B cell (primary cell): ENCODE measurements around the gene DNAH3. TPM values are rescaled to one million over a fixed set of nuclear protein-coding genes. Genes with fewer than 3 reads are reported as not detected.
"Not testable (repeated sequence)": the region's sequence is repeated elsewhere in the genome, so short reads cannot be mapped to it uniquely, and the experiment has no call there.

Source experiments
- ATAC-seq: fragments of 200-7000 bp; cut with Tn5 transposase; one replicate; pipeline ENCODE4 v1.10.0; 2021; ENCODE audit warnings: low read depth, mild to moderate bottlenecking, moderate number of reproducible peaks, moderate library complexity
- CTCF ChIA-PET: fragments of 350-600 bp; sonication (Branson Sonifier 250); formaldehyde crosslinking; loops from one replicate; lab custom pipeline; 2021; ENCODE audit warnings: antibody characterized with exemption, inconsistent platforms; lab: Charles Lee
- POLR2A ChIA-PET: fragments of 350-600 bp; sonication (Branson Sonifier 250); formaldehyde crosslinking; loops from one replicate; lab custom pipeline; 2021; ENCODE audit warnings: antibody characterized with exemption; lab: Charles Lee
- DNase-seq: peaks from one replicate; pipeline ENCODE4 v3.0.0; 2013
- H2AFZ ChIP-seq: 2 replicates; pipeline ENCODE4 v1.6.1; 2012; ENCODE audit warnings: mild to moderate bottlenecking, low read depth, low read length; ENCODE audit not compliant: insufficient read depth, poor library complexity, severe bottlenecking
- H3K27ac ChIP-seq, 2 donors: 1 replicate in 1 of 2; 2 replicates in 1 of 2; pipeline ENCODE4 v1.5.1; 2012 to 2013; ENCODE audit warnings: low read length in 2 of 2, mild to moderate bottlenecking in 2 of 2, moderate library complexity in 1 of 2
- H3K27me3 ChIP-seq, 4 experiments: fragments of 200-600 bp in 1 of 4; sonication (generic) in 1 of 4; replicated peaks in 1 of 4; 1 replicate in 2 of 4; 2 replicates in 2 of 4; pipeline versions ENCODE4 v1.6.1 to v1.7.0; 2013 to 2016; ENCODE audit warnings: low read length in 3 of 4, mild to moderate bottlenecking in 2 of 4, mixed read lengths in 1 of 4, moderate library complexity in 1 of 4; ENCODE audit not compliant: insufficient read depth in 4 of 4, control insufficient read depth in 3 of 4; ENCODE audit errors: control extremely low read depth in 1 of 4
- H3K36me3 ChIP-seq, 2 experiments: replicated peaks in 1 of 2; 1 replicate in 1 of 2; 2 replicates in 1 of 2; pipeline versions ENCODE4 v1.6.1 to v1.7.1; 2013; ENCODE audit warnings: low read length in 1 of 2; ENCODE audit not compliant: insufficient read depth in 2 of 2, control insufficient read depth in 1 of 2; ENCODE audit errors: control extremely low read depth in 1 of 2, extremely low read depth in 1 of 2
- H3K4me1 ChIP-seq, 2 donors: fragments of 200-600 bp in 1 of 2; sonication (generic) in 1 of 2; 1 replicate in 1 of 2; 2 replicates in 1 of 2; pipeline versions ENCODE4 v1.5.1 to v1.6.1; 2013 to 2017; ENCODE audit warnings: low read length in 2 of 2; ENCODE audit not compliant: control insufficient read depth in 2 of 2, insufficient read depth in 2 of 2
- H3K4me2 ChIP-seq: replicated peaks from 2 replicates; pipeline ENCODE3; 2012; ENCODE audit warnings: mild to moderate bottlenecking, low read depth, low read length; ENCODE audit not compliant: poor library complexity, severe bottlenecking
- H3K4me3 ChIP-seq, 5 experiments: fragments of 200-600 bp in 1 of 5; sonication (generic) in 1 of 5; 1 replicate in 3 of 5; 2 replicates in 2 of 5; pipeline versions ENCODE4 v1.5.1 to v1.7.0; 2011 to 2016; ENCODE audit warnings: low read length in 4 of 5, mild to moderate bottlenecking in 4 of 5, low read depth in 2 of 5, control low read depth in 1 of 5, moderate library complexity in 1 of 5; ENCODE audit not compliant: insufficient read depth in 1 of 5; ENCODE audit errors: control extremely low read depth in 1 of 5, extremely low read depth in 1 of 5
- H3K79me2 ChIP-seq: fragments of 200-600 bp; sonication (generic); one replicate; pipeline ENCODE4 v1.6.0; 2016; ENCODE audit warnings: low read length; ENCODE audit not compliant: control insufficient read depth, insufficient read depth
- H3K9ac ChIP-seq: fragments of 200-600 bp; sonication (generic); 2 replicates; pipeline ENCODE4 v1.6.1; 2017; ENCODE audit warnings: mild to moderate bottlenecking, low read length, moderate library complexity
- H3K9me3 ChIP-seq, 3 donors: one replicate each; pipeline versions ENCODE4 v1.6.1 to v1.7.1; 2013; ENCODE audit warnings: low read length in 2 of 3; ENCODE audit not compliant: control insufficient read depth in 2 of 3, insufficient read depth in 1 of 3; ENCODE audit errors: control extremely low read depth in 1 of 3
- H4K20me1 ChIP-seq: 2 replicates; pipeline ENCODE4 v1.6.0; 2012; ENCODE audit warnings: mild to moderate bottlenecking, low read length; ENCODE audit not compliant: insufficient read depth, control insufficient read depth, poor library complexity, severe bottlenecking
- H3K27ac Mint-ChIP-seq: one replicate; pipeline ENCODE4 v1.8.0; 2021; ENCODE audit warnings: mixed read lengths
- H3K27me3 Mint-ChIP-seq: one replicate; pipeline ENCODE4 v1.8.0; 2021; ENCODE audit warnings: mixed read lengths
- H3K4me1 Mint-ChIP-seq: one replicate; pipeline ENCODE4 v1.8.0; 2021; ENCODE audit warnings: mixed read lengths
- H3K4me3 Mint-ChIP-seq: one replicate; pipeline ENCODE4 v1.8.0; 2021; ENCODE audit warnings: mixed read lengths
- H3K9me3 Mint-ChIP-seq: one replicate; pipeline ENCODE4 v1.8.0; 2022; ENCODE audit warnings: mixed read lengths; ENCODE audit not compliant: insufficient read depth
- EZH2 ChIP-seq: IDR thresholded peaks from 2 replicates; pipeline ENCODE4 v1.6.1; 2012; ENCODE audit warnings: borderline replicate concordance, low read depth, mild to moderate bottlenecking, moderate library complexity, low read length; ENCODE audit not compliant: insufficient read depth, poor library complexity, severe bottlenecking
- WGBS: methylation state at CpG from one replicate; pipeline ENCODE4 v1.1.5; 2013; ENCODE audit warnings: missing lambda C conversion rate; ENCODE audit not compliant: insufficient coverage; 5-methylcytosine and 5-hydroxymethylcytosine counted together
- intact Hi-C: fragments of 100-400 bp; cut with micrococcal nuclease; formaldehyde crosslinking; loops from one replicate; pipeline ENCODE4 v1.10.0; 2022
- polyA plus RNA-seq: library from polyadenylated mRNA; depleted of rRNA; stranded (reverse); fragments of >200 nt; gene quantifications from 2 replicates; pipeline ENCODE4 v1.2.3, GENCODE V29; 2012
- total RNA-seq, 2 donors: library from RNA; stranded (reverse); fragments of 120-200 nt in 1 of 2; gene quantifications; 1 replicate in 1 of 2; 2 replicates in 1 of 2; pipeline versions ENCODE4 v1.2.3 to v1.2.4, GENCODE V29; 2013 to 2022
- TF ChIP-seq, protein P1 (sequence below): fragments of 200-600 bp; IDR thresholded peaks from one replicate; pipeline ENCODE4 v1.8.0; 2022; ENCODE audit warnings: antibody characterized with exemption, mild to moderate bottlenecking

Gene DNAH3
- total and polyA plus RNA-seq, 2 donors (not counting 1 experiment from before 2014, with no cell fraction given): not detected

DNA sequence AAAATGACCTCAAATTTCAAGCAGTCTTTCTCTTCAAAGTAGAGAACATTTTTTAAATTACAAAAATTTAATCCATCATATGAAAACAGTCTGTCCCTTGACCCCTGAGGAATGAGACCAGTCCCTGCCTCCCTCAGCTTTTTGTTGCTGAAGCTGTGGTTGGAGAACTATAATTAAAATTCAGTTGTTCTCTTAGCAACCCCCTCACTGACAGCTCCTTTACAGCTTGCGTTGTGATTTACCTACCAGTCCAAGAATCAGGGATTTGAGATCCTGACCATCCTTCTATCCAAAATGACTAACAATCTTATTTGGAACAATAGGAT, 220.3 kb downstream of the DNAH3 start:
- ChIA-PET CTCF (no interaction called here), POLR2A (interaction anchor here (0.7 kb wide), 1 partner anchor 36 kb away, joined by 5 read pairs; no protein-coding TSS in a partner anchor)
- peaks cover 4 to 6% of the 10 kb centered on the region in 2 experiments for H3K36me3 ChIP-seq
- no peak overlapping the region for H3K4me2 ChIP-seq
- no peaks in the 10 kb centered on the region for H3K9me3 Mint-ChIP-seq
- no peaks in the 10 kb centered on the region for H3K79me2 ChIP-seq
- no peaks in the 10 kb centered on the region for H3K27me3 Mint-ChIP-seq
- H3K27ac Mint-ChIP-seq: no peak overlapping the region
- no peaks in the 10 kb centered on the region for H3K27me3 ChIP-seq
- no peak overlapping the region for H3K4me3 Mint-ChIP-seq
- DNase-seq (no peak), ATAC-seq (no peak)
- intact Hi-C loops: no loop called here
- H3K4me3 ChIP-seq: no peak overlapping the region
- no peaks in the 10 kb centered on the region for H4K20me1 ChIP-seq
- H3K27ac ChIP-seq: no peak overlapping the region
- no peaks in the 10 kb centered on the region for H3K4me1 Mint-ChIP-seq
- H3K4me1 ChIP-seq: no peaks in the 10 kb centered on the region
- no peak overlapping the region for H2AFZ ChIP-seq
- TF ChIP-seq, protein P1, sequence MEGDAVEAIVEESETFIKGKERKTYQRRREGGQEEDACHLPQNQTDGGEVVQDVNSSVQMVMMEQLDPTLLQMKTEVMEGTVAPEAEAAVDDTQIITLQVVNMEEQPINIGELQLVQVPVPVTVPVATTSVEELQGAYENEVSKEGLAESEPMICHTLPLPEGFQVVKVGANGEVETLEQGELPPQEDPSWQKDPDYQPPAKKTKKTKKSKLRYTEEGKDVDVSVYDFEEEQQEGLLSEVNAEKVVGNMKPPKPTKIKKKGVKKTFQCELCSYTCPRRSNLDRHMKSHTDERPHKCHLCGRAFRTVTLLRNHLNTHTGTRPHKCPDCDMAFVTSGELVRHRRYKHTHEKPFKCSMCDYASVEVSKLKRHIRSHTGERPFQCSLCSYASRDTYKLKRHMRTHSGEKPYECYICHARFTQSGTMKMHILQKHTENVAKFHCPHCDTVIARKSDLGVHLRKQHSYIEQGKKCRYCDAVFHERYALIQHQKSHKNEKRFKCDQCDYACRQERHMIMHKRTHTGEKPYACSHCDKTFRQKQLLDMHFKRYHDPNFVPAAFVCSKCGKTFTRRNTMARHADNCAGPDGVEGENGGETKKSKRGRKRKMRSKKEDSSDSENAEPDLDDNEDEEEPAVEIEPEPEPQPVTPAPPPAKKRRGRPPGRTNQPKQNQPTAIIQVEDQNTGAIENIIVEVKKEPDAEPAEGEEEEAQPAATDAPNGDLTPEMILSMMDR: no peak
- no peak for TF ChIP-seq EZH2
- no peaks in the 10 kb centered on the region for H3K9me3 ChIP-seq
- WGBS: no CpG with 5 or more reads among the region's 1 CpG
- no peak overlapping the region for H3K9ac ChIP-seq

DNA sequence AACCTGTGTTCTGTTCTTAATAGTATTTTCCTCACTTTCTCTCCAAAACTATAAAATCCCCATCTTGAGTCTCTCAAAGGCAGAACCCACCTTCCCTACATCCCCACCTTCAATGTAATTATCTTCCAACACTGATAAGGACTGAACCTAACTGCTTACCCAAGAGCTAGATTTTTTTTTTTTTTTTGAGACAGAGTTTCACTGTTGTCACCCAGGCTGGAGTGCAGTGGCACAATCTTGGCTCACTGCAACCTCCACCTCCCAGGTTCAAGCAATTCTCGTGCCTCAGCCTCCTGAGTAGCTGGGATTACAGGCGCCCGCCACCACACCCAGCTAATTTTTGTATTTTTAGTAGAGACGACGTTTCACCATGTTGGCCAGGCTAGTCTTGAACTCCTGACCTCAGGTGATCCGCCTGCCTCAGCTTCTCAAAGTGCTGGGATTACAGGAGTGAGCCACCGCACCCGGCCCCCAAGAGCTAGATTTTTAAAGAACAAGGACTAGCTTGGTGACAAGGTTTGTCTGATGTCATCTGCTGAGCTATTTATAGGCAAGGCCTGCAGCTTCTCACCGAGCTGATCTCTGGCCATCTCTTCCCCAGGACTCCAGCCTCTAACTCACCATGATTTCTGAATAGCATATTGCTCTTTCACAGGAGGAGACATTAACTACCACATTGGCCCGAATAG, 220.8 kb downstream of the DNAH3 start:
- H4K20me1 ChIP-seq, intact Hi-C loops, H3K4me1 ChIP-seq, H3K4me2 ChIP-seq, H3K9ac ChIP-seq, ATAC-seq, H3K4me3 Mint-ChIP-seq, H3K4me3 ChIP-seq, H3K27ac ChIP-seq, CTCF ChIA-PET, H3K27me3 Mint-ChIP-seq, H3K4me1 Mint-ChIP-seq, H3K9me3 Mint-ChIP-seq, H3K27me3 ChIP-seq, H3K27ac Mint-ChIP-seq, H3K9me3 ChIP-seq, H2AFZ ChIP-seq, H3K79me2 ChIP-seq, H3K36me3 ChIP-seq, DNase-seq: not testable (repeated sequence)
- WGBS: 95% methylated on average over 8 of the region's 10 CpGs
- POLR2A ChIA-PET: interaction anchor here (0.7 kb wide), 1 partner anchor 36 kb away, joined by 5 read pairs; no protein-coding TSS in a partner anchor
